Left hindlimb (tissue), 1 donor: ENCODE measurements around the gene CSK.
A peak's percentile ranks its signal among the peaks of the same experiment; 100 is the strongest.
"Not testable (repeated sequence)": the region's sequence is repeated elsewhere in the genome, so short reads cannot be mapped to it uniquely, and the experiment has no call there.

ENCODE experiments used
- DNase-seq: peaks from one replicate; pipeline ENCODE4 v3.0.0-alpha.2; 2018

CSK gene

GRCh38 chr15:74781431-74782258, at the start of gene CSK:
TSS of gene CSK (plus strand) at chr15:74782080. CDS start at chr15:74798298, 16,218 bp downstream.
- DNase-seq, result peak; percentile 83

DNA sequence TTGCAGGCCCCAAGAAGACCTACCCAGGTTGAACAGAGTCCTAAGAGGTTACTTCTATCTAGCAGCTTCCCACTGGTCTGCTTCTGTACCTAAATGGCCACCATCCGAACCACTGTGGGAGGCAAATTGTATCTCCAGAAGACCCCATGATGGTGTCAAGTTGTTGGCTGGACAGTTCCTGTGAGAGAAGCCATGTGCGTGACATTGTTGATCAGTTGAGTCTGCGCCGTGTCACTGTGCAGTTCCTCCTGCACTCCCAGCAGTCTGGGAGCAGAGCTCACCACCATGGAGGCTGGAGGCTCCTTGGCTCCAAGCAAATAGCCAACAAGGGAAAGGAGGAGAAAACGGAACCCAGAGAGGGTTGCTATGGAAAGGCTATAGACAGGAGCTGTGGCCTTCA, 49.0 kb upstream of the CSK start:
- DNase-seq, result no peak

DNA sequence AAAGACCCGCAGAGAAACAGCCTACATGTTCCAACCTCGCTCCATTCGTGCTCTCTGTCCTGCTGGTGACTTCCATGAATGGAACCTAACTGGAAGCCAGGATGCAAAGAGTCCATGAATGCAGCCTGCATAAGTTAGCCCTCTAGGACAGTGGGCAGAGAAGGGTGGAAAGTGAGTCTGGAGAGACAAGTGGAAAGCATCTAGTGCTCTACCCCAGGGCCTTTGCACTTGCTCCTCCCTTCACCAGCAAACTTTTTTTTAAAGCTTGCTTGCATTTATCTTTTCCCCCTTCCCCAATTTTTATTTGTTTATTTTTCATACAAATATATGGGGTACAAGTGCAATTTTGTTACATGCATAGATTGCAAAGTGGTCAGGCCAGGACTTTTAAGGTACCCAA, 48.6 kb upstream of the CSK start:
- no peak for DNase-seq

DNA sequence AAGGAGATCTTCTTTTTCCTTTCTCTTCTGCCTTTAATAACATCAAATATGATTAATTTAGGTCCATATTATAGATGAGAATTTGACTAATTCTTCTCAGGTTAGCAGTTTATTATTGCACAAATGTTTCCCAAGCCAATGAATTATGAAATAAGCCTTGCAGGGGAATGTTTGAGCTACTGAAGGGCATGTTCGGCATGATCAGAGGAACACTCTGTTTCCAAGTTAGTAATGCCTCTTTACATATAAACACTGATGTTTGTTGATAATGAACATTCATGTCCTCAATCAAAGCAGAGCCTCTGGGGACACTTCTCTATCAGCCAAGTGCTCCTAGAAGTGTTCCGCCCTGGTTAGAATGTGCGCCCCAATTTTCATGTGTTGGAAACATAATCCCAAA, 46.6 kb upstream of the CSK start:
- no peak for DNase-seq

GRCh38 chr15:74738239-74738638, 43.6 kb upstream of the CSK start:
- not testable (repeated sequence) for DNase-seq

- DNase-seq, result no peak
Observed at GRCh38 chr15:74742422-74742821, 39.5 kb upstream of the CSK start.

DNA sequence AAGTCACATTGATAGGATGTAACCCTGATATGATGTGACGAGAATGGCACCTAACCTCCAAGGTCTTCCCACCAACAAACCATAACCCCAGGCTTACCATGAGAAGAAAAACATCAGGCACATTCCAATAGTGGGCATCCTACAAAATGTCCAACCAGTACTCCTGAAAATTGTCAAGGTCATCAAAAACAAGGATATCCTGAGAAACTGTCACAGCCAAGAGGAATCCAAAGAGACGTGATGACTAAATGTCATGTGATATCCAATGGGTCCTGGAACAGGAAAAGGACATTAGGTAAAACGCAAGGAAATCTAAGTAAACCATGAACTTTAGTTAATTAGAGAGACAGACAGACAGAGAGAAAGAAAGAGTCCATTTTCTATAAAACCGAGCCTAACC, 35.5 kb upstream of the CSK start:
- DNase-seq, result no peak

GRCh38 chr15:74748322-74748946, 33.4 kb upstream of the CSK start, which contains the start of gene CYP1A2:
TSS of gene CYP1A2 (plus strand) at chr15:74748845. CDS start at chr15:74749739, 894 bp downstream.
- no peak for DNase-seq

- no peak for DNase-seq
Observed at GRCh38 chr15:74749832-74750231, 32.0 kb upstream of the CSK start.

- no peak for DNase-seq
Observed at GRCh38 chr15:74750751-74751150, 31.1 kb upstream of the CSK start.

DNA sequence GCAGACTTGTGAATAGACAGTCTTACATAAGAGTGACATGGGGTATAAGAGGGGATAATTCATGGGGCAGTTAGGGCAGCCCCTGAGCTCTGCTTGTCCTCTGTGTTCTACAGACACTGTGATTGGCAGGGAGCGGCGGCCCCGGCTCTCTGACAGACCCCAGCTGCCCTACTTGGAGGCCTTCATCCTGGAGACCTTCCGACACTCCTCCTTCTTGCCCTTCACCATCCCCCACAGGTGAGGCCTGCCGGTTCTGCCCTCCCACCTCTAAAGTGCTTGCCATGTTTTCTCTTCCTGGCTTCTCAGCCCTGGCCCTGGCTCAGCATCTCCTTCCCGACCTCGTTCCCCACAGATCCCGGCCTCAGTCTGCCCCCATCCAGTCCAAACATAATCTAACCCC, 29.9 kb upstream of the CSK start:
- no peak for DNase-seq

- no peak for DNase-seq
Observed at GRCh38 chr15:74752531-74752930, 29.3 kb upstream of the CSK start.

GRCh38 chr15:74754593-74755215, 27.2 kb upstream of the CSK start:
- DNase-seq, result no peak

DNA sequence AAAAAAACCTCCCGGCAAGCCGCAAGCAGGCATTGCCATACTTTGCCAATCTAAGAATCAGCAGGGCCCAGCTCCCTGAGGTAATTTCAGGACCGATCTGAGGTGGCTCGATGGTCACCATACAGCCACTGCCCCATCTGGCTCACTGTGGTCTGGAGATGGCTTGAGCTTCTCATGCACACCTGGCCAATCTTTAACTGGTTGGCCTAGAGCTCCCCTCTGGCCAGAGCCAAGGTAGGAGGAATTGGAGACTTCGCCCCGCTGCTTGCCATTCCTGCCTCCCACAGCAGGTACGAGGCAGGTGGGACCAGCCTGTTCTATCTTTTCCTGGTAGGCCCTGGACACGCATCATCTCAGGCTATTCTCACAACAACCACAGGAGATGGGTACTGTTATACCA, 23.1 kb upstream of the CSK start:
- DNase-seq, result no peak

DNA sequence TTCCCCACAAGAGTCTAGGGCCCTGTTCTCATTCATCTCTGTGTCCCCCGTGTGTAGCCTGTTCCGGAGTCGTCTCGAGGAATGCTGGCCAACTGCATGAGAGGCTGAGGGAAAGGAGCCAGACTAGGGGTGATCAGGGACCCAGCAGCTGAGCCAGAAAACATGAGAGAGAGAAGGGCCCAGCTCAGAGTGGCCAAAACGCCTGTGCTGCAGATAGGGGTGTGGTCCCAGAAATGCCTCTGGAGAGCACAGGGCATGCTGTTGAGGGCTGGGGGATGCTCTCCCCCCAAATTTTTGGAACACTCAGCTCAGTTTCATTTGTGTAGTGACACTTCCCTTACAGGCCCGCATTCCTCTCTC, 19.1 kb upstream of the CSK start:
- peak; percentile 53 for DNase-seq

- no peak for DNase-seq
Observed at GRCh38 chr15:74763416-74763815, 18.5 kb upstream of the CSK start.

DNA sequence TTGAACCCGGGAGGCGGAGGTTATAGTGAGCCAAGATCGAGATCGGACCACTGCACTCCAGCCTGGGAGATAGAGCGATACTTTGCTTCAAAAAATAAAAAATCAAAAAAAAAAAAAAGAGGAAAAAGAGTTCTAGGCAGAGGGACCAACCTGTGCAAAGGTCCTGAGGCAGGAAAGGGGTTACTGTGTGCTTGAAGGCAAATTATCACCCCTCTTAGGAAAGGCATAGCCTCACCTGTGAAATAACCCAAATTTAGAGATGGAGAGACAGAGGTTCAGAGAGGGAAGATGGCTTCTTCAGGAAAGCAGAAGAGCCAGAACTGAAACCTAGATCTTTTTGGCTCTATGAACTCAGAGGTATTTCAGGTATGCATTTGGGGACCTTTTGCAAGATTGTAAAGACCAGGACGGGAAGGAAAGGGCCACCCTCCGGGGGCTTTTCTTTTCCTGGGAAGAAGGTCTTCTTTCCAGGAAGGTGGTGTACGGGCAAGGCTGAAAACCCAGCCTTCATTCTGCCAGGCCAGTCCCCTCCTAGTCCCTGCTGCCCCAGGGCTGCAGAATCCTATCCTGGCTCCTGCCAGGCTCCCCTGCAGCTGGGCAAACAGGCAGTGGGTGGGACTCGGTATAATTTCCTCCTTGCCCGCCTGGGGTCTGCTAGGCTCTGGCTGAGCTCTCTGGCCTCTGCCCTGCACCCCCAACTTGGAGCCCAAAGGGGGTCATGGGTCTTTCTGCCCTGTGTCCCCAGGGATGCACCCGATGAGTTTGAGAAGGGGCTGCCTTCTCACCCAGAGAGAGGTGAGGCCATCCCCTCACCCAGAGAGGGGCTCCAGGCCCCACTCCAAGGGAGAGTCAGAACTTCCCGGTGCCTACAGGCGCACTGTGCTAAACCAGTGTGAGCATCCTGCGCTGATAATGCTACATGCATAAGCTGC, 14.4 kb upstream of the CSK start:
- no peak for DNase-seq

- DNase-seq, result no peak
Observed at GRCh38 chr15:74768099-74768770, 13.6 kb upstream of the CSK start.

GRCh38 chr15:74768771-74769342, 13.0 kb upstream of the CSK start:
- DNase-seq, result peak; percentile 57

DNA sequence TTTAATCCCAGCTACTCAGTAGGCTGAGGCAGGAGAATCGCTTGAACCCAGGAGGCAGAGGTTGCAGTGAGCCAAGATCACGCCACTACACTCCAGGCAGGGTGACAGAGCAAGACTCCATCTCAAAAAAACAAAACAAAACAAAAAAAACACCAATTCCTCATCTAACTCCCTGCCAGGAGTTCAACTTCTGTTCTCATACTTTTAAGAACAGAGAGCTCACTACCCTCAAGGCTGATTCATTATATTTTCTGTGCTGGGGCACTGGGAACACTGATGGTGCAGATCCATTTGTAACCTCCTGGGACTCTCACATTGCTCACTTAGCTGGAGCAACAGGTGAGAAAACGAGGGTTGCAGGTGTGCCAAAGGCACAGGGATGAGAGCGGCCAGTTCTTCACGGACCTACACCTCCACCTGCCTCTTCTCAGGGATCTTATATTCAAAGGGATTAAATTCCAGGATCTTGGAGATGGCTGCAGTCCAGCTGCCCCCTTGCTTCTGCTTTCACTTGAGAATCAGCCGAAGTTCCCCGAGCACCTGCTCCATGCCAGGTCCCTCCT, 12.3 kb upstream of the CSK start:
- DNase-seq, result no peak

DNA sequence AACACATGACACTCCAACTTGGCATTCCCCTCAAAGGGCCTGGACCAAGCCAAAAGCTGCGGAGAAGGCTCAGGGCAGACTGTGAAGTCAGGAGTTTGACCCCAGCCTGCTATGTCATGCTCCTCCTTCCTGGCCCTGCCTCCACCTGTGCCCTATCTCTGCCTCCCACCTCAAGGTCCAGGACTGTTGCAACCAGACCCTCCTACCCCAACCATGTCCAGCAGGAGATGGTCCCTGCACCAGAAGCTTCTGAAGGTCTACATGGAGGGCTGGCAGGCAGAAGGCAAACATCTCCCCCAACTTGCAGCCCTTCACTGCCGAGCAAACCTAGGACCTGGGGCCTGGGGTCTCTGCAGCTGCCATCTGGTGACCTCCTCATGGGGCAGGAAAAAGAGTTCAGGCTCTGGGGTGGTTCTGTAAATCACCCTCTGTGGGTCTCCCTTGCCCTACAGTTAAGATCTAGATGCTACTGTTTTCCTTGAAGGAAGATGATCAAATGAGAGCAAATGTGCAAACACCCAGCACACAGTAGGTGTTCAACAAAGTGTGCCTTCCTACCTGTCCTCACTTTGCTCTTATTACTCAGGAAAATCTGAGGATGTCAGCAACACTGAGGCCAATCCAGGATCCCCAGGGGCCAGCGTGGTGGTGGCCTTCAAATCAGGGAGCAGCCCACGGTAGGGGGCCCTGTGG, 11.5 kb upstream of the CSK start:
- DNase-seq, result no peak
